Fibroblast of lung (primary cell): ENCODE results near the gene DOK3.

Source experiments
- CTCF ChIP-seq, 2 donors: IDR thresholded peaks in 1 of 2; conservative IDR thresholded peaks in 1 of 2; 1 replicate in 1 of 2; 2 replicates in 1 of 2; pipeline ENCODE4 v1.5.1; 2011 to 2012; ENCODE audit warnings: low read length in 2 of 2, control low read depth in 1 of 2, inconsistent platforms in 1 of 2, low read depth in 1 of 2, mild to moderate bottlenecking in 1 of 2
- EZH2 ChIP-seq: IDR thresholded peaks from 2 replicates; pipeline ENCODE4 v1.5.1; 2012; ENCODE audit warnings: low read length, control low read depth, mild to moderate bottlenecking; ENCODE audit errors: missing control alignments

GRCh38 chr5:177505075-177505474 is 4.6 kb downstream of the DOK3 start:
- TF ChIP-seq CTCF (conservative IDR thresholded peaks at IDR 0.05 in 1 of 2, IDR thresholded peaks at IDR 0.05 in 1 of 2; ENCODE audit: low read depth in 1 of 2, low read length in 2 of 2) (no peak), EZH2 (no peak)
